HL-60 (cell line): Measurements from ENCODE around the gene NLRX1.
"Not testable (repeated sequence)": the region's sequence is repeated elsewhere in the genome, so short reads cannot be mapped to it uniquely, and the experiment has no call there.

ENCODE experiments used
- DNase-seq, 2 experiments: peaks; one replicate each; pipeline ENCODE4 v3.0.0-alpha.2; 2010 to 2020; ENCODE audit warnings: low read depth in 1 of 2, low spot score in 1 of 2
- H3K27ac ChIP-seq: fragments of 250-450 bp; sonication (Bioruptor Pico); replicated peaks from 2 replicates; pipeline ENCODE4 v1.5.1; 2020; ENCODE audit warnings: mild to moderate bottlenecking, moderate library complexity
- H3K27me3 ChIP-seq: fragments of 250-450 bp; sonication (Bioruptor Pico); 2 replicates; pipeline ENCODE4 v1.5.1; 2021; ENCODE audit warnings: mild to moderate bottlenecking, moderate library complexity; ENCODE audit not compliant: insufficient read depth, poor library complexity, severe bottlenecking
- H3K4me3 ChIP-seq: replicated peaks from 2 replicates; pipeline ENCODE4 v1.5.1; 2011; ENCODE audit warnings: mild to moderate bottlenecking, control low read depth, low read length; ENCODE audit not compliant: insufficient read depth
- CTCF ChIP-seq: IDR thresholded peaks from one replicate; pipeline ENCODE4 v1.5.1; 2011; ENCODE audit warnings: low read length, control low read depth, inconsistent platforms; ENCODE audit not compliant: insufficient read depth
- GABPA ChIP-seq: IDR thresholded peaks from 2 replicates; pipeline ENCODE4 v1.6.1; 2012; ENCODE audit warnings: low read depth
- POLR2AphosphoS5 ChIP-seq: IDR thresholded peaks from 2 replicates; pipeline ENCODE4 v1.6.1; 2012; ENCODE audit warnings: low read depth
- REST ChIP-seq: IDR thresholded peaks from 2 replicates; pipeline ENCODE4 v1.6.1; 2012; ENCODE audit warnings: low read depth; ENCODE audit not compliant: insufficient replicate concordance
- SPI1 ChIP-seq: IDR thresholded peaks from 2 replicates; pipeline ENCODE4 v1.6.1; 2012; ENCODE audit warnings: low read depth, mild to moderate bottlenecking, borderline replicate concordance

The NLRX1 gene

GRCh38 chr11:119126675-119127268, 41.8 kb upstream of the NLRX1 start:
- DNase-seq = no peak
- Histone ChIP-seq H3K4me3 (no peak overlapping the region), H3K27ac (no peak overlapping the region), H3K27me3 (no peaks in the 10 kb centered on the region)
- TF ChIP-seq REST = no peak
- TF ChIP-seq POLR2AphosphoS5 = no peak
- no peak for TF ChIP-seq SPI1
- TF ChIP-seq GABPA = no peak
- TF ChIP-seq CTCF = no peak

- Histone ChIP-seq H3K27me3 (no peaks in the 10 kb centered on the region), H3K27ac (no peak overlapping the region), H3K4me3 (no peak overlapping the region)
- DNase-seq = no peak
- TF ChIP-seq REST (no peak), GABPA (no peak), SPI1 (no peak), POLR2AphosphoS5 (no peak), CTCF (no peak)
These were observed 37.9 kb upstream of the NLRX1 start for GRCh38 chr11:119130662-119131061.

GRCh38 chr11:119134389-119134978, 34.0 kb upstream of the NLRX1 start:
- TF ChIP-seq CTCF (peak; percentile 97), SPI1 (peak; percentile 82), POLR2AphosphoS5 (no peak)
- H3K4me3 ChIP-seq = no peak overlapping the region
- no peak overlapping the region for H3K27ac ChIP-seq
- H3K27me3 ChIP-seq = no peaks in the 10 kb centered on the region
- peak in 1 of 2 experiments; percentile 68 for DNase-seq

DNA sequence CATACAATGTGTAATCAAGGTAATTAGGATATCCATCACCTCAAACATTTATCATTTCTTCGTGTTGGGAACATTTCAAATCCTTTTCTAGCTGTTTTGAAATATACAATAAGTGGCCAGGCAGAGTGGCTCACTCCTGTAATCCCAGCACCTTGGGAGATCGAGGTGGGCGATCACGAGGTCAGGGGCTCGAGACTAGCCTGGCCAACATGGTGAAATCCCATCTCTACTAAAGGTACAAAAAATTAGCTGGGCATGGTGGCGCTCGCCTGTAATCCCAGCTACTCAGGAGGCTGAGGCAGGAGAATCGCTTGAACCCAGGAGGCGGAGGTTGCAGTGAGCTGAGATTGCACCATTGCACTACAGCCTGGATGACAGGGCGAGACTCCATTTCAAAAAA, 29.2 kb upstream of the NLRX1 start:
- not testable (repeated sequence) for H3K27me3 ChIP-seq, H3K27ac ChIP-seq, H3K4me3 ChIP-seq, DNase-seq
